H1 (cell line): ENCODE results near the gene TGFB2. TPM values are rescaled to one million over a fixed set of nuclear protein-coding genes. Genes with fewer than 3 reads are reported as not detected.

Experiments
- GABPA ChIP-seq: IDR thresholded peaks from 2 replicates; pipeline ENCODE4 v1.6.1; 2011; ENCODE audit warnings: mild to moderate bottlenecking, low read length, moderate library complexity, borderline replicate concordance; ENCODE audit not compliant: insufficient read depth
- JUND ChIP-seq: IDR thresholded peaks from 2 replicates; pipeline ENCODE4 v1.6.1; 2011; ENCODE audit warnings: mild to moderate bottlenecking, improper control_type of control experiment, low read length
- POU5F1 ChIP-seq: IDR thresholded peaks from 2 replicates; pipeline ENCODE4 v1.6.1; 2011; ENCODE audit warnings: low read depth, mild to moderate bottlenecking, low read length, moderate library complexity
- RXRA ChIP-seq: IDR thresholded peaks from 2 replicates; pipeline ENCODE4 v1.6.1; 2011; ENCODE audit warnings: low read depth, mild to moderate bottlenecking, low read length, moderate library complexity; ENCODE audit not compliant: insufficient read depth
- SIRT6 ChIP-seq: IDR thresholded peaks from one replicate; pipeline ENCODE4 v1.7.1; 2012; ENCODE audit warnings: low read length, inconsistent platforms
- SP1 ChIP-seq: IDR thresholded peaks from 2 replicates; pipeline ENCODE4 v1.6.1; 2011; ENCODE audit warnings: low read depth, low read length
- polyA plus RNA-seq, 7 experiments: library from polyadenylated mRNA; depleted of rRNA in 3 of 7; stranded (reverse) in 5 of 7; unstranded in 2 of 7; fragments of >200 nt in 5 of 7; fragments of 200-250 nt in 2 of 7; gene quantifications; 1 replicate in 5 of 7; 2 replicates in 1 of 7; 4 replicates in 1 of 7; pipeline versions ENCODE4 v1.2.1 to v1.2.3, GENCODE V29; 2011 to 2013; ENCODE audit warnings: missing spikeins in 2 of 7, mixed read lengths in 2 of 7
- total RNA-seq: library from RNA; stranded (reverse); fragmentation: NEBNext Ultra II Directional; extraction: Animal tissue kit (Norgen Biotek cat#: 25700); gene quantifications from 2 replicates; pipeline ENCODE4 v1.2.1, GENCODE V29; 2021

TGFB2 gene
- total and polyA plus RNA-seq, 2 of the 8 experiments (the other 6 are each of a cell fraction or from before 2014, with no cell fraction given), result 0.26 to 0.84 TPM

GRCh38 chr1:218384581-218384993, 39.5 kb downstream of the TGFB2 start (continued):
- TF ChIP-seq GABPA (no peak), SP1 (no peak), POU5F1 (no peak), JUND (no peak), SIRT6 (no peak), RXRA (no peak)
